Epithelial cell of proximal tubule (primary cell): ENCODE measurements around the gene SEMA7A. TPM values are rescaled to one million over a fixed set of nuclear protein-coding genes. Genes with fewer than 3 reads are reported as not detected.

ENCODE experiments used
- DNase-seq: peaks from one replicate; pipeline ENCODE4 v3.0.0-alpha.2; 2011; ENCODE audit warnings: low read depth
- H3K4me3 ChIP-seq: 2 replicates; pipeline ENCODE4 v1.5.1; 2011; ENCODE audit warnings: low read depth, mild to moderate bottlenecking, low read length
- total RNA-seq: library from RNA; depleted of rRNA; stranded (reverse); fragments of >200 nt; gene quantifications from 2 replicates; pipeline ENCODE4 v1.2.3, GENCODE V29; 2015
- TF ChIP-seq, protein P1 (sequence below): conservative IDR thresholded peaks from 2 replicates; pipeline ENCODE4 v1.5.1; 2012; ENCODE audit warnings: low read depth, mild to moderate bottlenecking, low read length

SEMA7A gene
- total RNA-seq, 1 donor from 2014 or later: 113 TPM

DNA sequence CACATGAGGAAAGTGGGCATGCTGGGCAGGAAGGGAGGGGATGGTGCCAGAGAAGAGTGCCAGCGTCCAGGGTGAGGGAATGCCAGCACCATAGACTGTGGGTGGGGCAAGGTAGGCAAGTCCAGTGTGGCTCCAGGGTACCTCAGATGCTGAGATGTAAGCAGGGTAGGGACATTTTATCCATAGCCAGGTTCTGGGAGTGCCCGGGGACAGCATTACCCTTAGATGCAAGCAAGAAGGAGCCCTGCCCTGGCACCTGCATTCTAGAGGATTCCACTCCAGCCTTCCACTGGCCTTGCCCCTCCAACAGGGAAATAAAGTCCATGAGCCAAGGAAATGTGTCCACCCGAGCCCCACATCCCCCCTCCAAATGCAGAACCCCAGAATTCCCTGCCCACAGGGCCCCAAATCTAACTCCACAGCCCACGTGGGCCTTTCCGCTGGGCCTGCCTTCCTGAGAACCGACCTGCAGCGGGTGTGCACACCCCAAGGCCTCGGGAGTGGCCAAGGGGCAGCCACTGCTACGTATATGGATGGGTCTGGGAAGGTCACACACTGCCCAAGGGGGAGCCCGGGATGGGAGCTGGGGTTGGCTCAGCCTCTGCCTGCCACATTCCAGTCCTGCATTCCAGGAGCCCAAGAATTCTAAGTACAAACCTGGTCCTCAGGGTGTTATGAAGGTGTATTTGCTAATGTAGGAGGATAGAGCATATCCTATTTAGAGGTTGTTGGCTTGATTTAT is 46.0 kb downstream of the SEMA7A start:
- DNase-seq: no peak
- TF ChIP-seq, protein P1, sequence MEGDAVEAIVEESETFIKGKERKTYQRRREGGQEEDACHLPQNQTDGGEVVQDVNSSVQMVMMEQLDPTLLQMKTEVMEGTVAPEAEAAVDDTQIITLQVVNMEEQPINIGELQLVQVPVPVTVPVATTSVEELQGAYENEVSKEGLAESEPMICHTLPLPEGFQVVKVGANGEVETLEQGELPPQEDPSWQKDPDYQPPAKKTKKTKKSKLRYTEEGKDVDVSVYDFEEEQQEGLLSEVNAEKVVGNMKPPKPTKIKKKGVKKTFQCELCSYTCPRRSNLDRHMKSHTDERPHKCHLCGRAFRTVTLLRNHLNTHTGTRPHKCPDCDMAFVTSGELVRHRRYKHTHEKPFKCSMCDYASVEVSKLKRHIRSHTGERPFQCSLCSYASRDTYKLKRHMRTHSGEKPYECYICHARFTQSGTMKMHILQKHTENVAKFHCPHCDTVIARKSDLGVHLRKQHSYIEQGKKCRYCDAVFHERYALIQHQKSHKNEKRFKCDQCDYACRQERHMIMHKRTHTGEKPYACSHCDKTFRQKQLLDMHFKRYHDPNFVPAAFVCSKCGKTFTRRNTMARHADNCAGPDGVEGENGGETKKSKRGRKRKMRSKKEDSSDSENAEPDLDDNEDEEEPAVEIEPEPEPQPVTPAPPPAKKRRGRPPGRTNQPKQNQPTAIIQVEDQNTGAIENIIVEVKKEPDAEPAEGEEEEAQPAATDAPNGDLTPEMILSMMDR: no peak

DNA sequence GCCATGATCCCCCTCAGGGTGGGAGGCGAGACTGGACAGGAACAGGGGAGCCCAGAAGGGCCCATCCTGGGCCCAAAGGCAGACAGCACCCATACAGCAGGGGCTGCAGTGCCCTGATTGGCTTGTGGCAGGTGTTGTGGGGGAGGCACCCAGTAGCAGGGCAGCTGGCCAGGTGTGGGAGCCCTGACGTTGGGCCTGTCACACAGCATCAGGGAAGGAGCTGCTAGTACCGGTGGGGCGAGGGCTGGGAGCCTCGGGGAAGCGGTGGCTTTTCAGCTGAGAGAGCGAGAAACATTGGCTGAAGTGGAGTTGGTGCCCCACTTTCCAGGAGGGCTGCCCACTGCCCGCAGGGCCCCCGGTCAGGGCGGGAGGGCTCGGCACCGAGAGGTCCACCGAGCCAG is 46.6 kb downstream of the SEMA7A start:
- DNase-seq: no peak
- TF ChIP-seq, protein P1: no peak
- H3K4me3 ChIP-seq: no peak overlapping the region

More for the DNA sequence above, 46.0 kb downstream of the SEMA7A start:
- no peak overlapping the region for H3K4me3 ChIP-seq

DNA sequence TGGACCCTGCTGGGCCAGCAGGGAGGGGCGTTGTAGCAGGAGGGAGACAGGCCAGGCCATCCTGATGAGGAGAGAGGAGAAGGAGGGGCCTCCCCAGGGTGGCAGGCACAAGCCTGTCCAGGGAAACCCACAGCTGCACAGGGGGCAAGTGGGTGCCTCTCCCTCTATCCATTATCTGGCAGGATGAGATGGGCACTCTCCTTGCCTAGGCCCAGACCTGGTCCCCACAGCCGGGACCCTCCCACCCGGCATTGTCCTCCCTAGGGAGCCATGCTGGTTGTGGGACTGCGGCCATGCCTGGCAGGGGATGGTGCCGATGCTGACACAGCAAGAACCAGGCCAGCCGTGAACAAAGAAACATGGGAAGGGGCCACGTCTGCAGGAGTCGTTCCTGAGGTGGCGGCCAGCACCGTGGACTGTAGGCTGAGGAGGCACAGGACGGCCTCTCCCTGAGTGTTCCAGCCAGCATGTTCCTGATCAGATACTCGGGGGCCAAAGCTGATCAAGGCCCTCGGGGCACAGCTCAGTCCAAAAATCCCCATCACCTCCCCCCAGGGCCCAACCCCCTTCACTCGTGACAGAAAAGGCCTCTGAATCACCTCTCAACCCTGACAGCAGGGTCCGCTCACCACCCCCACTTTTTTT is 47.1 kb downstream of the SEMA7A start:
- H3K4me3 ChIP-seq: no peak overlapping the region
- DNase-seq: no peak
- TF ChIP-seq, protein P1: no peak

DNA sequence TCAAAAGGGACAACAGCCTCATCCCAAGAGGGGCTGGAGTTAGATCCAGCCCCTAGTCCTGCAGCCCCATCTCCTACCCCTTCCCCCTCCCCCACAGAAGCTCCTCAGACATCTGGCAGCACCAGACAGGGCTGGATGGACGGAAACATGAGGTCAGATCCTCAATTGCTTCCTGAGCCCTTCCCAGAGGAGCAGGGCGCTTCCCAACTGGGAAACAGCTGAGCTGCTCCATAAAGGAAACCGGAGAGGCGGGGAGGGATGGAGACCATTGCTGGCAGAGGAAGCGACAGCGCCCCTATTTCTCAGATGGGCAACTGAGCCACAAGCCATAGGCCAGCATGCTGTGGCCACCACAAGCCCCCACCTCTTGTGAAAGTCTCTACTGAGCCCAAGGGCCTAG is 48.0 kb downstream of the SEMA7A start:
- TF ChIP-seq, protein P1: no peak
- no peak overlapping the region for H3K4me3 ChIP-seq
- no peak for DNase-seq

DNA sequence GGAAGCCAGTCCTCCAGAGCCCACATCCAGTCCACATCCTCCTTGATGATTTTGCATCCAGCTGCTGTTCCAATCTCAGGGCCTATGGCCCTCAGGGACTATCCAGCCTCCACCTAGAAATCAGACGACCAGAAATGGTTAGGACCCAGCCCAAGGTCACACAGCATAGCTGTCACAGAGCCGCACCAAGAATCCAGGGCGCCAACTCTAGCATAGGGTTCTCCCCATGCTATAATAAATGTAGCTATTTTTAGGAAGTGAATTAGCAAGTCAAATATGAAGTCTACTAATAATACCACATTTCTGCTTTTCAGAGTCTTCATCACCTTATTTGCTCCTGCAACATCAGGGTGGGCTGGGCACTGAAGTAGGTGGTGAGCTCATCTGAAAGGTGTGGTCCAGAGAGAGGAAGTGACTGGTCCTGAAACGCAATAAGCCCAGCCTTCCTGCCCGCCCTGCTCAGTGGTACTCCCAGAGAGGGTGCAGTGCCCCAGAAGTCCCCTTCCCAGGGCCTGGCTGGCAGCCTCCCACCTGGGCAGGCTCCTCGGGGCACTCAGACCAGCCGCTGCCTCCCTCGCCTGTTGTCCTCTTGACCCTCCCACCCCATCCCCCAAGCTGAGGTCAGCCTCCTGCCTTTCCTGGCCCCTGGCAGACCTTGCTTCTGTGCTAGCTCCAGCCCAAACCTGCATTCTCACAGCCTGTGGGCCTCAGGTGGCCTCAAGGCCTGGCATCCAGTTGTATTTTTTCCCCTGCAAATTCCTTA is 48.7 kb downstream of the SEMA7A start:
- TF ChIP-seq, protein P1: no peak
- no peak for DNase-seq
- H3K4me3 ChIP-seq: no peak overlapping the region

DNA sequence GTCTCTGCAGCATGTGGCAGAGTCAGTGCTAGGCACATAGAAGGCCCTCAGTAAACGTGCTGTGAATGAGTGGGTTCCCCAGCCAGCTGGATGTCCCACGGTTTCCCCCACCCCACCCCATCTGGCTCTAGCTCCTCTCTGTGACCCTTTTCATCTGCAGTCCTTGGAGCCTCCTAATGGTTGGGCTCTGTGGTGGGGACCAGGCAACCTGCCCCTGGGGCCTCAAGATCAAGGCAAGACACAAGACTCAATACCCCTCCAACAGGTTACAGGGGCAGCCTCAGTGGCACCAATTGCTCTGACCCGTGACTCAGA is 49.2 kb downstream of the SEMA7A start:
- TF ChIP-seq, protein P1: no peak
- H3K4me3 ChIP-seq: no peak overlapping the region
- DNase-seq: no peak
